Adrenal gland (tissue), 5 donors: ENCODE results near the gene ECT2L.

Experiments used
- CTCF ChIP-seq, 6 experiments: fragments of 450-650 bp in 4 of 6; fragments of 200-600 bp in 2 of 6; sonication (generic) in 1 of 6; IDR thresholded peaks; 1 replicate in 5 of 6; 2 replicates in 1 of 6; pipeline versions ENCODE4 v1.5.1 to v1.8.0; 2016 to 2021; ENCODE audit warnings: antibody characterized with exemption in 6 of 6, mild to moderate bottlenecking in 2 of 6, moderate library complexity in 1 of 6
- POLR2A ChIP-seq, 2 donors: fragments of 450-650 bp; IDR thresholded peaks; one replicate each; pipeline ENCODE4 v1.6.1; 2017; ENCODE audit warnings: antibody characterized with exemption in 2 of 2, mild to moderate bottlenecking in 2 of 2, moderate library complexity in 1 of 2
- donor health status: DM: no; HTN: no; CAD: no.

- TF ChIP-seq CTCF (IDR thresholded peaks at IDR 0.05) (no peak), POLR2A (IDR thresholded peaks at IDR 0.05) (no peak)
Measured at GRCh38 chr6:138803331-138803730, 7.4 kb downstream of the ECT2L start.
